HFFc6 (cell line): ENCODE results near the gene USP37. TPM values are rescaled to one million over a fixed set of nuclear protein-coding genes. Genes with fewer than 3 reads are reported as not detected.

Experiments used
- DNase-seq: peaks from one replicate; pipeline ENCODE4 v3.0.0-alpha.2; 2018
- H3K27ac Mint-ChIP-seq: 2 replicates; pipeline ENCODE4 v1.8.0; 2020; ENCODE audit warnings: mild to moderate bottlenecking, mixed read lengths
- H3K27me3 Mint-ChIP-seq: 2 replicates; pipeline ENCODE4 v1.8.0; 2021; ENCODE audit warnings: mild to moderate bottlenecking, moderate library complexity, mixed read lengths; ENCODE audit not compliant: insufficient read depth
- H3K36me3 Mint-ChIP-seq: 2 replicates; pipeline ENCODE4 v1.8.0; 2021; ENCODE audit warnings: low read depth, mixed read lengths
- H3K4me1 Mint-ChIP-seq: 2 replicates; pipeline ENCODE4 v1.8.0; 2020; ENCODE audit warnings: low read depth, mixed read lengths
- H3K4me3 Mint-ChIP-seq: 2 replicates; pipeline ENCODE4 v1.8.0; 2020; ENCODE audit warnings: mild to moderate bottlenecking, moderate library complexity, mixed read lengths
- H3K9me3 Mint-ChIP-seq: 2 replicates; pipeline ENCODE4 v1.8.0; 2020; ENCODE audit warnings: mild to moderate bottlenecking, mixed read lengths
- total RNA-seq, 6 experiments: library from RNA; stranded (reverse); fragmentation: NEBNext Ultra II Directional; extraction: Animal tissue kit (Norgen Biotek cat#: 25700); gene quantifications; 2 replicates in 1 of 6; 3 replicates in 5 of 6; pipeline ENCODE4 v1.2.3, GENCODE V29; 2021
- TF ChIP-seq, protein P1 (sequence below): fragments of 200-600 bp; sonication (generic); IDR thresholded peaks from 2 replicates; pipeline ENCODE4 v1.5.0; 2021; ENCODE audit warnings: antibody characterized with exemption, mild to moderate bottlenecking

USP37 gene
- total RNA-seq, 6 experiments from 2014 or later: 6.1 to 7.4 (median 6.8) TPM

DNA sequence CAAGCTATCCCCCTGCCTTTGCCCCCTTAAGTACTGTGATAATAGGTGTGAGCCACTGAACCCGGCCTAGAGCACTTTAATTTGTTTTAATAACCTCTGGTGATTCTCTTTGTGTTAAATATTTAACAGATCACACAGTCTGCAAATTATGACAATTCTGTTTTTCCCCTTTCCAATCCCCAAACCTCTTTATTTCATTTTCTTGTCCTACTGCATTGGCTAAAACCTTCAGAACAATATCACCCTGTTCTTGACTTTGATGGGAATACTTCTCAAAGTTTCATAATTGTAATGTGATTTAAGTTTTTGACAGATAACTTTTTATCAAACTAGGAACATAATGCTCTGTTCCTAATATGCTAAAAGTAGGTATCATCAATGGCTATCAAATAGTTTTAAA, 44.5 kb downstream of the USP37 start:
- H3K27me3 Mint-ChIP-seq: no peaks in the 10 kb centered on the region; the same call in 1 of the 2 replicates

DNA sequence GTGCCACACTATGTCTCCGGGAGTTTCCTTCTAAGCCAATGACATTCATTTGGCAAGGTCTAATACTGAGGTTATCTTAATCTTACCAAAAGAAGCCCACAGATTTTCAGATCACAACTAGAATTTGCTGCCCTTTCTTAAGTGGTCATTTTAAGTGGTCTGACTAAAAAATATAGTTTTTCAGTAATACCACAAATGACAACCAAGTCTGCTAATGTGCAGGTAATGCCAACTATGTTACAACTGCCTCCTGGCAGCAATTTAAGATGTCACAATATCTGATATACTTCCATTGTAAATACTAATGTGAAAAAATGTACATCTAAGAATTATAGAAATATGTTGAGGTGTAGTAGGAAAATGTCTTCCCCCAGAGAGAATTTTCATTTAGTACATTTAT, 49.3 kb downstream of the USP37 start:
- Mint-ChIP-seq H3K27ac (no peak overlapping the region), H3K4me3 (no peak overlapping the region), H3K27me3 (no peaks in the 10 kb centered on the region; the same call in 1 of the 2 replicates), H3K4me1 (no peaks in the 10 kb centered on the region), H3K9me3 (peaks cover 7% of the 10 kb centered on the region; the same call in 1 of the 2 replicates), H3K36me3 (peaks cover 22% of the 10 kb centered on the region)
- no peak for DNase-seq
- TF ChIP-seq, protein P1, sequence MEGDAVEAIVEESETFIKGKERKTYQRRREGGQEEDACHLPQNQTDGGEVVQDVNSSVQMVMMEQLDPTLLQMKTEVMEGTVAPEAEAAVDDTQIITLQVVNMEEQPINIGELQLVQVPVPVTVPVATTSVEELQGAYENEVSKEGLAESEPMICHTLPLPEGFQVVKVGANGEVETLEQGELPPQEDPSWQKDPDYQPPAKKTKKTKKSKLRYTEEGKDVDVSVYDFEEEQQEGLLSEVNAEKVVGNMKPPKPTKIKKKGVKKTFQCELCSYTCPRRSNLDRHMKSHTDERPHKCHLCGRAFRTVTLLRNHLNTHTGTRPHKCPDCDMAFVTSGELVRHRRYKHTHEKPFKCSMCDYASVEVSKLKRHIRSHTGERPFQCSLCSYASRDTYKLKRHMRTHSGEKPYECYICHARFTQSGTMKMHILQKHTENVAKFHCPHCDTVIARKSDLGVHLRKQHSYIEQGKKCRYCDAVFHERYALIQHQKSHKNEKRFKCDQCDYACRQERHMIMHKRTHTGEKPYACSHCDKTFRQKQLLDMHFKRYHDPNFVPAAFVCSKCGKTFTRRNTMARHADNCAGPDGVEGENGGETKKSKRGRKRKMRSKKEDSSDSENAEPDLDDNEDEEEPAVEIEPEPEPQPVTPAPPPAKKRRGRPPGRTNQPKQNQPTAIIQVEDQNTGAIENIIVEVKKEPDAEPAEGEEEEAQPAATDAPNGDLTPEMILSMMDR: no peak

More for the DNA sequence above, 44.5 kb downstream of the USP37 start:
- no peak overlapping the region for H3K27ac Mint-ChIP-seq
- H3K36me3 Mint-ChIP-seq: peaks cover 49% of the 10 kb centered on the region
- H3K9me3 Mint-ChIP-seq: peaks cover 15% of the 10 kb centered on the region
- no peak for DNase-seq
- no peak overlapping the region for H3K4me3 Mint-ChIP-seq
- H3K4me1 Mint-ChIP-seq: no peaks in the 10 kb centered on the region
- TF ChIP-seq, protein P1: no peak

DNA sequence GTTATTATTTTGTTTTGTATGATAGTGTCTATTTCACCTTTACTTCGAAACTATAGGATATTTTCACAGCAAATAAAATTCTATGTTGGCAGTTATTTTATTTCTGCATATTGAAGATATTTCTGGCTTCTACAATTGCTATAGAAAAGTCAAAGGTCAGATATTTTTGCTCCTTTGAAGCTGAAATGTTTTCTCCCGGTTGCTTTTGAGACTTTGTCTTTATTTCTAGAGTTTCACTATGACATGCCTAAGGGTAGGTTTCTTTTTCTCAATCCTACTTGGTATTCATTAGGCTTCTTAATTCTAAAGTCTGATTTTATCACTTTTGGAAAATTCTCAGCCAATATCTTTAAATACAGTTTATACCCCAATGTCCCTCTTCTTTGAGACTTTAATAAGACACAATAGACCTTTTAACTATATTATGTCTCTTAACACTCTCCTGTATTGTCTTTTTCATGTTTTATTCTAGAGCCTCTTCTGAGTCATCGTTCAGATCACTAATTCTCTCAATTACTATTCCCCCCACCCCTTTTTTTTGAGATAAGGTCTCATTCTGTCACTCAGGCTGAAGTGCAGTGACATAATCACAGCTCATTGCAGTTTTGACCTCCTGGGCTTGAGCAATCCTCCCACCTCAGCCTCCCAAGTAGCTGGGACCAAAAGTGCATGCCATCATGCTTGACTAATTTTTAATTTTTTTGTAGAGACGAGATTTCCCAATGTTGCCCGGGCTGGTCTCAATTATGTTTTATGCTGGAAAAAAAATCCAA, 50.5 kb downstream of the USP37 start:
- no peaks in the 10 kb centered on the region; the same call in 1 of the 2 replicates for H3K27me3 Mint-ChIP-seq
- TF ChIP-seq, protein P1: no peak
- no peaks in the 10 kb centered on the region for H3K4me1 Mint-ChIP-seq
- no peak for DNase-seq
- H3K9me3 Mint-ChIP-seq: no peaks in the 10 kb centered on the region
- H3K27ac Mint-ChIP-seq: no peak overlapping the region
- H3K36me3 Mint-ChIP-seq: peaks cover 15% of the 10 kb centered on the region
- H3K4me3 Mint-ChIP-seq: no peak overlapping the region

DNA sequence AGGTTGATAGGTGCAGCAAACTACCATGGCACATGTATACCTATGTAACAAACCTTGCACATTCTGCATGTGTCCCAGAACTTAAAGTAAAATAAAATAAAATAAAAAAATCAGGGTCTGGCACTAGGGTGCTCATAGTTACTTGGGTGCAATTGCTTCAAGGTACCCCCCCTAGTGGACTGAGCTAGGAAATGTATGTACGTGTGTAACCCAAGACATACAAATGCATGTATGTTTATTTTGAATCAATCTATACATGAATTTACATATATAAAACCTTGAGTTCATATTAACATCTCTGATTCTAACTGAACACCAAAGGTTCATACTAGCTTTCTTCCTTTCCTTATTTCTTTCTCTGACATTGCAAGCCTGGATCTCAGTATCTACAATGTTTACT, 51.5 kb downstream of the USP37 start:
- Mint-ChIP-seq H3K27me3 (no peaks in the 10 kb centered on the region; the same call in 1 of the 2 replicates), H3K9me3 (no peaks in the 10 kb centered on the region), H3K27ac (no peak overlapping the region), H3K36me3 (peaks cover 15% of the 10 kb centered on the region), H3K4me1 (no peaks in the 10 kb centered on the region), H3K4me3 (no peak overlapping the region)
- TF ChIP-seq, protein P1: peak; percentile 68
- DNase-seq: no peak

DNA sequence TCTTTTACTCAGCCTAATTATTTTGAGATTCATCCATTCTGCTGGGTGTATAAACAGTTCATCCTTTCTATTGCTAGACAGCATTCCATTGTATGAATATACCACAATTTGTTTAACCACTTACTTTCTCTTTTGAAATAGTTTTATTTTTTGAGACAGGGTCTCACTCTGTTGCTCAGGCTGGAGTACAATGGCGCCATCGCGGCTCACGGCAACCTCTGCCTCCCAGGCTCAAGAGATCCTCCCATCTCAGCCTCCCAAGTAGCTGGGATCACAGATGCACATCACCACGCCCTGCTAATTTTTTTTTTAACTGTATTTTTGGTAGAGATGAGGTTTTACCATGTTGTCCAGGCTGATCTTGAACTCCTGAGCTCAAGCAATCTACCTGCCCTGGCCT, 54.5 kb downstream of the USP37 start:
- H3K36me3 Mint-ChIP-seq: peaks cover 15% of the 10 kb centered on the region
- TF ChIP-seq, protein P1: no peak
- no peaks in the 10 kb centered on the region for H3K9me3 Mint-ChIP-seq
- H3K27me3 Mint-ChIP-seq: no peaks in the 10 kb centered on the region
- no peaks in the 10 kb centered on the region for H3K4me1 Mint-ChIP-seq
- H3K4me3 Mint-ChIP-seq: no peak overlapping the region
- no peak for DNase-seq
- no peak overlapping the region for H3K27ac Mint-ChIP-seq
